Measurements from ENCODE around the gene PCMTD2.
A peak's percentile ranks its signal among the peaks of the same experiment; 100 is the strongest.

PCMTD2 gene

DNA sequence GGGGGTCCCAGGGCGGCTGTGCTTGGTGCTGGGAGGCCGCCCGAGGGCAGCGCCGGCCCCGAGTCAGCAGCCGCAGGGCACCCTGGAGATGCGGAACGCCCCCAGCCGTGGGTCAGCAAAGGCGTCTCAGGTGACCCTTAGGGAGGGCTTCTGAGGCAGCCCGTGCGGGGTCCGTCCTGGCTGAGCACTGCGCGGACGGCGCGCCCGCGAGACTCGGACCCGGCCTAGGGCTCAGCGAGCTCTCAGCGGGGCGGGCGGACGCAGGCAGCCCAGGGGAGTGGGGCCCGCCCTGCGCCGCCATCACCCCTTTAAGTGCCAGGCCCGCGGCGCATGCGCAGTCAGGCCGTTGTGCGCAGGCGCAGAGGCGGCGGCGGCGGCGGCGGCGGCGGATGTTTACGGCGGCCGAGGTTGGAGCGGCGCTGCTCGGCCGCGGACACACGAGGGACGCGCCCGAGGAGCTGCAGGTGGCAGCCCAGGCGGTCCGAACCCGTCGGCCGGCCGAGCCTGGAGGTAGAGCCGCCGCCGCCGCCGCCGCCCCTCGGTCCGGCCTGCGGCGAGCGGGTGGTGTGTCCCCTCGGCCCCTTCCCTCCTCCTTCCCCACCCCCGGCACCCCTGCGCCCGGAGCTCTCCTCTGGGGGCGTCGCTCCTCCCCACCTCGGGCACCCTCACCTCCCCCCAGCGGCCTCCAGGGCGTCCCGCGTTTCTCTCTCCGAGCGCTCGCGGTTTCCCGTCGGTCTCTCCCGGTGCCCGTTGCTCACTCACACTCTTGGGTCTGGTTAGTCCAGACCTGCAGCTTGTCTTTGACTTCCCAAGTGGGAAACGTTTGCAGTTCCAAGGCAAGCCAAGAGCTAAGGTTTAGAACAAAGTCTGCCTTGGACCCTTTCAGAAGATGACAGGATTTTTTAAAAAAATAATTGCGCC lies at the start of gene PCMTD2:
TSS of gene PCMTD2 (plus strand) at position 388 of the 921 bp plus-strand sequence. CDS start 4,218 bp downstream, outside the sequence.
- DNase-seq (ENCODE audit: low spot score) = peak; percentile 79

- DNase-seq (ENCODE audit: low spot score) = no peak
Observed at GRCh38 chr20:64206614-64207013, 48.9 kb upstream of the PCMTD2 start.

DNA sequence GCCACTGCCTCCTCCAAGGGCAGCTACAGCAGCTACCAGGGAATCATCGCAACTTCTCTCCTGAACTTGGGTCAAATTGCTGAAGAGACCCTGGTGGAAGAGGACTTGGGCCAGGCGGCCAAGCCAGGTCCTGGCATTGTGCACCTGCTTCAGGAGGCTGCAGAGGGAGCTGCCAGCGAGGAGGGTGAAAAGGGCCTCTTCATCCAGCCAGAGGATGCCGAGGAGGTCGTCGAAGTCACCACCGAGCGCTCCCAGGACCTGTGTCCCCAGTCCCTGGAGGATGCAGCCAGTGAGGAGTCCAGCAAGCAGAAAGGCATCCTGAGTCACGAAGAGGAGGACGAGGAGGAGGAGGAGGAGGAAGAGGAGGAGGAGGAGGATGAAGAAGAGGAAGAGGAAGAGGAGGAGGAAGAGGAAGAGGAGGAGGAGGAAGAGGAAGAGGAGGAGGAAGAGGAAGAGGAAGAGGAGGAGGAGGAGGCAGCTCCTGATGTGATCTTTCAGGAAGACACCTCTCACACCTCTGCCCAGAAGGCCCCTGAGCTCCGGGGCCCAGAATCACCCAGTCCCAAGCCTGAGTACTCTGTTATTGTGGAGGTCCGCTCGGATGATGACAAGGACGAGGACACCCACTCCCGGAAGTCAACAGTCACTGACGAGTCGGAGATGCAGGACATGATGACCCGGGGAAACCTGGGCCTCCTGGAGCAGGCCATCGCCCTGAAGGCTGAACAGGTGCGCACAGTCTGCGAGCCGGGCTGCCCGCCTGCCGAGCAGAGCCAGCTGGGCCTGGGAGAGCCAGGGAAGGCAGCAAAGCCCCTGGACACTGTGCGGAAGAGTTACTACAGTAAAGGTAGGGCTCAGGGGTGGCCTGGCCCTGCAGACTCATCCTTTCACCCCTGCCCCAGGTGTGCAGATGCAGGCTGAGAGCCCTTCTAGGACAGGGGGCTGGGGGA lies 47.6 kb upstream of the PCMTD2 start:
- DNase-seq (ENCODE audit: low spot score) = no peak

- no peak for DNase-seq (ENCODE audit: low spot score)
Observed at GRCh38 chr20:64209148-64209547, 46.4 kb upstream of the PCMTD2 start.

DNA sequence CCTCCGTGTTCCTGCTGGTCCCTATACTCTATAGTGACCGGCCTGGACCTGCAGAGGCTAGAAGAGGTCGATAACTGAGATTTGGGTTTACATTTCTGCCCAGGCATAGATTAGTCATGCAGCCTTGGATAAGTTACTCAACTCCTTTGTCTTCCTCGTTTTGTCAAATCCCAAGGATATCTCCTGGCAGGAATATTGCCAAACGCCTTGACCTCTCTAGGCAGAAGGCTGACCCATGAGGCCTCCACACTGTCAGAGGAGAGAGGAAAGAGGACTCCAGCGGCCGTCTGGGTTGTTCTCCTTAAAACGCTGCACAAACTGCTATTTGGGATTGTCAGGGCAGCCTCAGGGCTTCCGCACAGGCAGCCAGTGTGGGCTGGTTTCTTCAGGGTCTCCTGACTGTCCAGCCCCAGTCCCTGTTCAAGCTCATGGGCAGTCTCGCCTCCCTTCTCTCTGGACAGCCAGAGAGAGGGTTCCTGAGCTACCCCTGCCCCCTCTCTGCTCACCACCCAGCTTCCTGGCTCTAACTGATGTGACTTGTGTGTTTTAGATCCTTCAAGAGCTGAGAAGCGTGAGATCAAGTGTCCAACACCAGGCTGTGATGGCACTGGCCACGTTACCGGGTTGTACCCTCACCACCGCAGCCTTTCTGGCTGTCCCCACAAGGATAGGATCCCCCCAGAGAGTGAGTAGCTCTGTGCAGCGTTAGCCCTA lies 44.7 kb upstream of the PCMTD2 start:
- DNase-seq (ENCODE audit: low spot score) = no peak

DNA sequence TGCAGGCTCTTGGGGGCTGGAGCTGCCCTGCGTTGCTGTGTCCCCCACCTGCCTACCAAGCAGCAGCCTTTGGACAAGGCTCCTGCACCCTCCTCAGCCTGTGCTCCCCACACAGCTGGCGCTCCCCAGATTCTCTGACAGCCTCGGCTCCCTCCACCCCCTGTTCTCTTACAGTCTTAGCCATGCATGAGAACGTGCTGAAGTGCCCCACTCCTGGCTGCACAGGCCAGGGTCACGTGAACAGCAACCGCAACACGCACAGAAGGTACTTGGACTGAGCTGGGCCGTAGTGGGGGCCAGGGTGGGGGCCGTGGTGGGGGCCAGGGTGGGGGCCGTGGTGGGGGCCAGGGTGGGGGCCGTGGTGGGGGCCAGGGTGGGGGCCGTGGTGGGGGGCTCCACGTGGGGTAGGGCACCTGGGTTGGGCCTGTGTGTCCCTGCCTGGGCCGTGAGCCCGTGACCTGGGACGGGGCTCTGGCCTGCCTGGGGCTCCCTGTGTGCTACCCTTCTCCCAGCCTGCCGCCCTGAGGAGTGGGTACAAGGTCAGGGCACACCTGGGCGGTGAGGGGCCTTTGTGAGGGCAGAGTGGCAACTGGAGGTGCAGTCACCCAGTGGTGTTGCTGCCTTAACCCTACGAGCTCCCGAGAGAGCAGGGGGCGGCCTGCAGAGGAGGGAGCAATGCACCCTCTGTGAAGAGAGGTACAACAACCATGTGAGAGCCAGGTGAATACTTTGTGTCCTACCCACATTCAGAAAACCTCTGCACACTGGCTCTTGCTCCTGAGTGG lies 43.5 kb upstream of the PCMTD2 start:
- DNase-seq (ENCODE audit: low spot score) = no peak

DNA sequence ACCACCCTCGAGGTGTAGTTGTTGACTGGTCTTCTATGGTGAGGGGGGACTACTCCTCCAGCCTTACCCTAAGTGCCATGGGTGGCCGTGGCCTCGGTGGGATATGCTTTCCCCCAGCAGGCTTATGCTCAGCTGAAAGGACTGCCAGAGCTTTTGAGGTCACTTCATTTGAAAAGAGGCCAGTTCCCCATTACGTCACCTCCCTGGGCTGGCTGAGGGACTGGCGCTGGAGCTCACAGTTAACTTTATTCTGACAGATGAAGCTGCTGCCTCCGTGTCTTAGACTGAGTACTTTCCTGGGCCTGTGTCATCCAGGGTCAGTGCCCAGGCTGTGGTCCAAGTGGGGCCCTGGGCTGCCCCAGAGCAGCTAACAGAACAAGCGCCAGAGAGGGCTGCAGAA lies 42.8 kb upstream of the PCMTD2 start:
- DNase-seq (ENCODE audit: low spot score) = peak; percentile 29

DNA sequence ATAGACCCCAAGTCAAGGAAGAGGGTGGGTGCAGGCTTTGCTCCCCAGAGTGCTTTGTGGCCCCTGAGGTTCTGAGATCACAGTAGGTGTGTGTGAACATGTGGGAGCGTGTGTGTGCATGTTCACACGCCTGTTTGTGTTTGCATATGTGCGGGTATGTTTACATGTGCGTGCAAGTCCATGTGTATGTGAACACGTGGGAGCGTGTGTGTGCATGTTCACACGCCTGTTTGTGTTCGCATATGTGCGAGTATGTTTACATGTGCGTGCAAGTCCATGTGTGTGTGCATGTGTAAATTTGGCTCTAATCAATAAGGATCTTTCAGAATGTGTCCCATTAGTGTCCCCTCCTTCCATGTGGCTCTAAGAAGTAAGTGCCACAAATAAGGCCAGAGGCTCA lies 41.4 kb upstream of the PCMTD2 start:
- no peak for DNase-seq (ENCODE audit: low spot score)

GRCh38 chr20:64214952-64215351 lies 40.6 kb upstream of the PCMTD2 start:
- no peak for DNase-seq (ENCODE audit: low spot score)

- no peak for DNase-seq (ENCODE audit: low spot score)
Observed at GRCh38 chr20:64216036-64216435, 39.5 kb upstream of the PCMTD2 start.

- DNase-seq (ENCODE audit: low spot score) = no peak
Observed at GRCh38 chr20:64216910-64217309, 38.6 kb upstream of the PCMTD2 start.

DNA sequence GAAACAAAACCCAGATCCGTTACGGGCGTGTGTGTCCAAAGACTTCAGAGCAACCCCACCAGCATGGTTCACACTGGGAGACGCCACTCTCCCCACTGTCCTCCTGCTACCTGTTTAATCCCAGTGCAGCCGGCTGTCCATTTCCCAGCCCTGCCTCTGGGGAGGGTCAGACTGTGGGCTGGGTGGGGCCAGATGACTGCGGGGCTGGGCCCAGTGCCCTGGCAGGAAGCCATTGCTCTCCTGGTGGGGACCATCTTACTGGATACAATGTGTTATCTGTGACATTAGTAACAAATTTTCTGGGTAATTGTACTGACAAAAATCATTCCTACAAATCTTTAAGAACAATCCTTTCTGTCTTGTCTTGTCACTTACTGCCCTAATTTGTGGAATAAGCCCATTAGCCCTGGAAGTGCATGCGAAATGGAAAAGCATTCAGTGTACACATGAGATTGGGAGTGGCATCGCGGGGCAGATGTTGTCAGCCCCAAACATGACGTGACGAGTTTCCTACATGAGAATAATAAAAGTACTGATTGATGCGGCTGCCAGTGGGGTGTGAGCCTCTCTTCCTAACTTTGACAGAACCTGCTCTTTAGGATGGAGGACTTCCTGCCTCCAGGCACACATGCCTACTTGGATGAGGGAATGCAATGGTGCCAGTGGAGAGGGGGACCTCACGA lies 37.9 kb upstream of the PCMTD2 start:
- DNase-seq (ENCODE audit: low spot score) = no peak

DNA sequence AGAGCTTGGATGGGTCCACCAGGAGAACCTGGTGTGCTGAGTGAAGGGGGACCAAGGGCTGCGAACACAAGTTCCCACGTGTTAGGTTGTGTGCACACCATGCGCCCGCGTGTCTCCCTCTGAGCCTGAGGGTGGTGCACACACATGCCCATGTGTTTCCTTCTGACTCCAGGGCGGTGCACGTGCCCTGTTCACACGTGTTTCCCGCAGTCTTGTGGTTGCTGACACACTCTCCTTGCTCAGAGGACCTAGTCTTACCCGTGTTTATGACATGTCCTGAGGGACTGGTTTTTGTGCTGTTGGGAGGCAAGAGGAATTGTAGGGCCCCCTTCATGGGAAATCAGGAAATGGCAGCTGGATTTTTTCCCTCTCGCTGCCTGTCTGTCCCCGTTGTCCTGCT lies 36.3 kb upstream of the PCMTD2 start:
- no peak for DNase-seq (ENCODE audit: low spot score)

DNA sequence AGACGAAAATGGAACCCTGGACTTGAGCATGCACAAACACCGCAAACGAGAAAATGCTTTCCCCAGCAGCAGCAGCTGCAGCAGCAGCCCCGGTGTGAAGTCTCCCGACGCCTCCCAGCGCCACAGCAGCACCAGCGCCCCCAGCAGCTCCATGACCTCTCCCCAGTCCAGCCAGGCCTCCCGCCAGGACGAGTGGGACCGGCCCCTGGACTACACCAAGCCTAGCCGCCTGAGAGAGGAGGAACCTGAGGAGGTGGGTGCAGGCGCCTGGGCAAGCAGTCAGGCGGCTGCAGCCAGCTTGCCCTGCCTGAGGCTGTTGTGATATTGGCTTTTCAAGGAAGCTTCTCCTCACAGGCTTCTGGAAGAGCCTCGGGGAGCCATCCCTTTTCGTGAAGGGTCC lies 35.8 kb upstream of the PCMTD2 start:
- no peak for DNase-seq (ENCODE audit: low spot score)

DNA sequence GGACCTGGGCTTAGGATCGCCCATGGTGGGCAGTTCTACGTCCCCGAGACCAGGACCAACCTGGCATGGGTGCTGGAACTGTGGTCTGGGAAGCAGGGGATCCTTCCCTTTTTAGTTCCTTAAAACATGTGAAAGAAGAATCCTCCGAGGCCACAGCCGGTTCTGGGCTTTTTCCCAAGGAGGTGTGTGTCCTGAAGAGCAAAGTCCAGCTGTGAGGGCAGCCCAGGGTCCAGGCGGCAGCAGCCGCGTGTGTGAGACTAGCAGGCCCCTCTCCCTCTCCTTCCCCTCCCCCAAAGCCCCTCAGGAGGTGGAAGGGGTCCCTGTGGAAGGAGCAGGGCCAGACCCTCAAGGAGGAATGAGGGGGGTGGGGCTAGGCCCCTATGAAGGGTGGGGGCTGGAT lies 35.1 kb upstream of the PCMTD2 start:
- DNase-seq (ENCODE audit: low spot score) = no peak

GRCh38 chr20:64220891-64221527 lies 34.5 kb upstream of the PCMTD2 start:
- DNase-seq (ENCODE audit: low spot score) = no peak

- DNase-seq (ENCODE audit: low spot score) = no peak
Observed at GRCh38 chr20:64222291-64222735, 33.2 kb upstream of the PCMTD2 start.

DNA sequence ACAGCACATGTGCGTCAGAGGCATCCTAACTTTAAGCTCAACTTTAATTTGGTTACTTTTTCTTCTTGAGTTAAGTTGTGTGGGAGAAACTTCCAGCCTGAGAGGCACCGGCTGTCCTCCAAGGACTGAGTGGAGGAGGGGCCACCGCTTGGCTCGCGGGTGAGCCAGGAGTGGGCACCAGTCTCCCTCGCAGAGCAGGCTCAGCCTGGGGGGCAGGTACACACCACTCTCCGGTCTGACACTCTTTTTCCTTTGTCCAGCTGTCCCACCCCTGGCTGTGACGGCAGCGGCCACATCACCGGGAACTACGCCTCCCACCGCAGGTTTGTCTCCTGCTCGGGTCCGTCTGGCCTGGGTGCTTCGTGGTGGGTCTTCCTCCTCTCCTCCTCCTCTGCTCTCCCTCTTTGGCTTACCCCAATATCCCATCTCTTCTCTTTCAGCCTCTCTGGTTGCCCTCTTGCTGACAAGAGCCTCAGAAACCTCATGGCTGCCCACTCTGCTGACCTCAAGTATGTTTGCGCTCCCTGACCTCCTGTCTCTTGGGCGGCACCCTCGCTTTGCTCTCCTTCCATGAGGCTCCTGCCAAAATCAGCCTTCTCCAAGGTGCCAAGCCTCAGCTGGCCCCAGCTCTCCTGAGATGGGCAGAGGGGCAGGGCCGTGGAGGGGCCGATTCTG lies 32.6 kb upstream of the PCMTD2 start:
- DNase-seq (ENCODE audit: low spot score) = no peak

DNA sequence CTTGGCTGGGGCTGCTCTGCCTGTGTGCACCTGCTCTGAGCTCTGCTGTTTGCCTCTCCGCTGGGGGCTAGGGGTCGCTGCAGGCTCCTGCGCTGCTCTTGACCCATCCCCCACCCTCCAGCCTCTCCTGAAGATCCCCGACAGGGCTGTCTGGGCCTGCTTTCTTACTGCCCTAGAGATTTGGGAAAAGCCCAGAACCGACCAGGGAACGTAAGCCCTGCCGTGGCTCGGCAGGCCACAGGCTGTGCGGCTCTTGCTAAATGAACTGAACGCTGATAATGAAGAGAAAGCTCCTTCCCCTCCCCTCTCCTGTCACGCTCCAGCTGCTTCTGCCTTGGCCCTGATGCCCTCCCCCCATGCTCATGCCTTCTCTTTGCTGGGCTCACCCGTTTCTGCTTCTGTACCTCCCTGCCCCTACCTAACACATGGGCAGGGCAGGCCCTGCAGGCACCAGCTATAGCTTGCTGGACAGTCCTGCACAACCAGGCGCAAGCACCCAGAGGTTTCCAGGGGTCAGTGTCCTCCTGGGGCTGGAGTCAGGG lies 32.0 kb upstream of the PCMTD2 start:
- peak; percentile 20 for DNase-seq (ENCODE audit: low spot score)
